ENCODE data around the gene ATP5PO. TPM values are rescaled to one million over a fixed set of nuclear protein-coding genes. Genes with fewer than 3 reads are reported as not detected.
"Not testable (repeated sequence)": the region's sequence is repeated elsewhere in the genome, so short reads cannot be mapped to it uniquely, and the experiment has no call there.

Gene ATP5PO
- total and polyA plus RNA-seq, 2 of the 8 experiments (the other 6 are each of a cell fraction or from before 2014, with no cell fraction given): 251 to 267 TPM

DNA sequence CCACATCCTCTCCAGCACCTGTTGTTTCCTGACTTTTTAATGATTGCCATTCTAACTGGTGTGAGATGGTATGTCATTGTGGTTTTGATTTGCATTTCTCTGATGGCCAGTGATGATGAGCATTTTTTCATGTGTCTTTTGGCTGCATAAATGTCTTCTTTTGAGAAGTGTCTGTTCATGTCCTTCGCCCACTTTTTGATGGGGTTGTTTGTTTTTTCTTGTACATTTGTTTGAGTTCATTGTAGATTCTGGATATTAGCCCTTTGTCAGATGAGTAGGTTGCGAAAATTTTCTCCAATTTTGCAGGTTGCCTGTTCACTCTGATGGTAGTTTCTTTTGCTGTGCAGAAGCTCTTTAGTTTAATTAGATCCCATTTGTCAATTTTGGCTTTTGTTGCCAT is 10.6 kb upstream of the ATP5PO start:
- POLR2A ChIA-PET (ENCODE audit: partially characterized antibody); H4K91ac ChIP-seq (replicated peaks; ENCODE audit: insufficient read length, low read length); H4K20me1 ChIP-seq (replicated peaks in 1 of 2; ENCODE audit: control insufficient read depth in 1 of 2, insufficient read depth in 2 of 2, low read length in 2 of 2); H2AFZ ChIP-seq (ENCODE audit: low read length); H3K23ac ChIP-seq (ENCODE audit: insufficient read length); H3K56ac ChIP-seq (replicated peaks; ENCODE audit: insufficient read length, low read depth, low read length); DNase-seq (ENCODE audit: low read depth in 1 of 2, low spot score in 2 of 2); H3K27ac ChIP-seq (ENCODE audit: low read depth, low read length); CTCF ChIA-PET (ENCODE audit: partially characterized antibody); H3K4me1 ChIP-seq (replicated peaks in 1 of 4; ENCODE audit: control insufficient read depth in 3 of 4, insufficient read depth in 4 of 4, low read length in 3 of 4); H3K36me3 ChIP-seq (ENCODE audit: control insufficient read depth in 2 of 4, insufficient read depth in 4 of 4, low read length in 3 of 4); H3K27me3 ChIP-seq (replicated peaks in 1 of 4; ENCODE audit: control insufficient read depth in 3 of 4, extremely low read depth in 1 of 4, insufficient read depth in 3 of 4, low read length in 3 of 4); FAIRE-seq; H3K9me3 ChIP-seq (ENCODE audit: insufficient read depth in 2 of 2, low read depth in 1 of 2, low read length in 1 of 2); H4K8ac ChIP-seq (ENCODE audit: extremely low read depth, insufficient read depth, low read length); H4K5ac ChIP-seq (ENCODE audit: insufficient read length, low read depth, low read length); H3K9ac ChIP-seq (replicated peaks in 1 of 4; ENCODE audit: extremely low read depth in 1 of 4, low read depth in 3 of 4, low read length in 3 of 4); H2BK12ac ChIP-seq (ENCODE audit: low read depth, low read length); H3K79me1 ChIP-seq (ENCODE audit: low read depth, low read length); H3K23me2 ChIP-seq (ENCODE audit: low read depth, low read length); H2BK20ac ChIP-seq (ENCODE audit: low read length); H3K18ac ChIP-seq (ENCODE audit: extremely low read depth, low read length); H3K4me3 ChIP-seq (ENCODE audit: extremely low read depth in 1 of 4, insufficient read depth in 2 of 4, low read depth in 3 of 4, low read length in 4 of 4); H3K14ac ChIP-seq (ENCODE audit: insufficient read length); H2BK120ac ChIP-seq (replicated peaks; ENCODE audit: low read depth, low read length); H2BK5ac ChIP-seq (ENCODE audit: low read depth, low read length); H3K4ac ChIP-seq (replicated peaks; ENCODE audit: insufficient read length, low read depth, low read length); H2AK5ac ChIP-seq (ENCODE audit: low read depth, low read length); H3K4me2 ChIP-seq (ENCODE audit: insufficient read depth in 1 of 2, low read depth in 2 of 2, low read length in 2 of 2); H2BK15ac ChIP-seq (ENCODE audit: low read length); H3K79me2 ChIP-seq (ENCODE audit: control insufficient read depth in 1 of 2, insufficient read depth in 2 of 2, low read length in 2 of 2): not testable (repeated sequence)
- WGBS, 2 experiments (ENCODE audit: extremely low coverage in 1 of 2, insufficient coverage in 1 of 2, insufficient read length in 1 of 2, insufficient replicate concordance in 2 of 2, low coverage in 1 of 2, low lambda C conversion rate in 2 of 2, missing lambda C conversion rate in 1 of 2): 67% methylated on average over 2 of the region's 2 CpGs; no CpG with 5 or more reads in 1 of the 2 experiments
